ENCODE data around the gene PCCB. TPM values are rescaled to one million over a fixed set of nuclear protein-coding genes. Genes with fewer than 3 reads are reported as not detected.

Gene PCCB
- total RNA-seq, 4 donors from 2014 or later, result 31.2 to 95.8 (median 60.3) TPM

DNA sequence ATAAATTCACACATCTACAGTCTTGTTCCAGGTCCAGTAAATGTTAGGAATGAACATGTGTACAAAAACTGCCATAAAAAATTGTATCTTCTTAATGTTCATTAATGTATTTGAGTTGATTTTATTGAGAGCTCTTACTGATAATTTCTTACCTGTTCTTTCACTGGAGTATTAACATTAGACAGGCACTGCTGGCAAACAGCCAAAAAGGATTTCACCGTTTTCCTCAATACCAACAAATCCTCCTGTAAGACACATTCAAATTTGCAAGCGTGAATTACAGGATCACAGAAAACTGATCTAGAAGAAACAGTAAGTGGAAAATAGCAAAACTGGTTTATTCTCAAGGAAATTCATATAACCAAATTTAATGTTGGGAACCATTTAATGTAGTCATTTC is 127.4 kb downstream of the PCCB start:
- H3K4me3 ChIP-seq (replicated peaks in 1 of 3), result no peak overlapping the region
- WGBS, 2 donors, result 57 to 63% methylated on average over 2 of the region's 2 CpGs
- no peak for DNase-seq
- H3K36me3 ChIP-seq, result no peaks in the 10 kb centered on the region
- no peak overlapping the region for H3K27ac ChIP-seq
- H3K9me3 ChIP-seq, result no peaks in the 10 kb centered on the region
- H3K4me1 ChIP-seq, result no peaks in the 10 kb centered on the region
- H3K27me3 ChIP-seq, result no peaks in the 10 kb centered on the region
- TF ChIP-seq, protein P1, sequence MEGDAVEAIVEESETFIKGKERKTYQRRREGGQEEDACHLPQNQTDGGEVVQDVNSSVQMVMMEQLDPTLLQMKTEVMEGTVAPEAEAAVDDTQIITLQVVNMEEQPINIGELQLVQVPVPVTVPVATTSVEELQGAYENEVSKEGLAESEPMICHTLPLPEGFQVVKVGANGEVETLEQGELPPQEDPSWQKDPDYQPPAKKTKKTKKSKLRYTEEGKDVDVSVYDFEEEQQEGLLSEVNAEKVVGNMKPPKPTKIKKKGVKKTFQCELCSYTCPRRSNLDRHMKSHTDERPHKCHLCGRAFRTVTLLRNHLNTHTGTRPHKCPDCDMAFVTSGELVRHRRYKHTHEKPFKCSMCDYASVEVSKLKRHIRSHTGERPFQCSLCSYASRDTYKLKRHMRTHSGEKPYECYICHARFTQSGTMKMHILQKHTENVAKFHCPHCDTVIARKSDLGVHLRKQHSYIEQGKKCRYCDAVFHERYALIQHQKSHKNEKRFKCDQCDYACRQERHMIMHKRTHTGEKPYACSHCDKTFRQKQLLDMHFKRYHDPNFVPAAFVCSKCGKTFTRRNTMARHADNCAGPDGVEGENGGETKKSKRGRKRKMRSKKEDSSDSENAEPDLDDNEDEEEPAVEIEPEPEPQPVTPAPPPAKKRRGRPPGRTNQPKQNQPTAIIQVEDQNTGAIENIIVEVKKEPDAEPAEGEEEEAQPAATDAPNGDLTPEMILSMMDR (IDR thresholded peaks at IDR 0.05), result no peak
- intact Hi-C loops (cut with DNase I), result no loop called here

DNA sequence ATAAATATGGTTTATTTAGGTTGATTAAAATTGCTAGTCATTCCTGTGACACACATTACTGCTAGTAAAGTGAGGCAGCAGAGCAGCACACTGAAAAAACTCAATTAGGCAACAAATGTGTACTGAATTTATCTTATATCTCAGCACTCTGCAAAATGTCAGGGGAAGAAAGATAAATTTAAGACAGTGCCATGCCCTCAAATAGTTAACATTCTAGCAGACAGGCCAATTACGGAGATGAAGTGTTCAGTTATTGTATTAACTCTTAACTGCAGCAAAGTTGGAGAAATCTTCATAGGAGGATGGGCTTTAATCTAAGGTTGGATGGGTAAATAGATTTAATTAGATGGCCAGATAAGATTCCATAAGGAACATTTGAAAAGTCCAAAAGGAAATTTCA is 127.9 kb downstream of the PCCB start:
- Histone ChIP-seq H3K36me3 (no peaks in the 10 kb centered on the region), H3K4me3 (replicated peaks in 1 of 3) (no peak overlapping the region), H3K27me3 (no peaks in the 10 kb centered on the region), H3K9me3 (no peaks in the 10 kb centered on the region), H3K4me1 (no peaks in the 10 kb centered on the region), H3K27ac (no peak overlapping the region)
- intact Hi-C loops (cut with DNase I), result no loop called here
- 49 to 61% methylated on average over 1 of the region's 1 CpG for WGBS, 2 donors
- no peak for DNase-seq
- TF ChIP-seq POLR2A (IDR thresholded peaks at IDR 0.05), result no peak
- TF ChIP-seq, protein P1 (IDR thresholded peaks at IDR 0.05), result no peak

Other genes with a start within 250 kb of the PCCB start
- gene MSL2, start 54.0 kb upstream of the PCCB start, total RNA-seq, result 10 to 100 TPM; 28.6 to 55.8 (median 44.4) TPM

Measured in thyroid gland (tissue), 4 donors.